PC-9 (cell line): ENCODE data around the gene IGSF21. TPM values are rescaled to one million over a fixed set of nuclear protein-coding genes. Genes with fewer than 3 reads are reported as not detected.

Experiments used
- BruUV-seq: library from RNA; stranded (reverse); fragments of 400-500 nt; replicated peaks from 2 replicates; lab custom pipeline; 2021; lab: Mats Ljungman, UMichigan
- CTCF ChIA-PET: fragments of 300-600 bp; sonication (Branson Sonifier 250); formaldehyde crosslinking; loops from one replicate; lab custom pipeline; 2022; ENCODE audit warnings: antibody characterized with exemption; lab: Charles Lee
- POLR2A ChIA-PET: fragments of 300-600 bp; sonication (Branson Sonifier 250); formaldehyde crosslinking; loops from one replicate; lab custom pipeline; 2022; ENCODE audit warnings: antibody characterized with exemption; ENCODE audit not compliant: unreplicated experiment; lab: Charles Lee
- DNase-seq, 2 experiments: peaks; one replicate each; pipeline versions ENCODE4 v3.0.0 to v3.0.0-alpha.2; 2015 to 2022; ENCODE audit warnings: mixed read lengths in 1 of 2
- H2AFZ ChIP-seq: fragments of 200-600 bp; sonication (generic); 2 replicates; pipeline ENCODE4 v1.8.1; 2017; ENCODE audit warnings: antibody characterized with exemption
- H3F3A ChIP-seq: fragments of 200-600 bp; sonication (generic); 2 replicates; pipeline ENCODE4 v1.8.1; 2017; ENCODE audit warnings: antibody characterized with exemption, mild to moderate bottlenecking, low read depth; ENCODE audit not compliant: insufficient read depth
- H3K27ac ChIP-seq: fragments of 200-600 bp; sonication (generic); 2 replicates; pipeline ENCODE4 v1.6.1; 2016; ENCODE audit warnings: mixed run types
- H3K27me3 ChIP-seq: fragments of 200-600 bp; sonication (generic); 2 replicates; pipeline ENCODE4 v1.6.1; 2016; ENCODE audit warnings: low read depth, mixed run types; ENCODE audit not compliant: insufficient read depth
- H3K36me3 ChIP-seq: fragments of 200-600 bp; sonication (generic); 2 replicates; pipeline ENCODE4 v1.6.1; 2016; ENCODE audit warnings: low read depth, mixed run types
- H3K4me1 ChIP-seq: fragments of 200-600 bp; sonication (generic); replicated peaks from 2 replicates; pipeline ENCODE4 v1.6.1; 2016; ENCODE audit warnings: mixed run types; ENCODE audit not compliant: insufficient read depth
- H3K4me2 ChIP-seq: fragments of 200-600 bp; sonication (generic); 2 replicates; pipeline ENCODE4 v1.6.1; 2017; ENCODE audit warnings: mixed run types
- H3K4me3 ChIP-seq: fragments of 200-600 bp; sonication (generic); 2 replicates; pipeline ENCODE4 v1.6.1; 2016; ENCODE audit warnings: mixed run types
- H3K79me2 ChIP-seq: fragments of 200-600 bp; sonication (generic); 2 replicates; pipeline ENCODE4 v1.6.1; 2017; ENCODE audit warnings: low read depth, mixed run types
- H3K9me2 ChIP-seq: fragments of 200-600 bp; sonication (generic); 2 replicates; pipeline ENCODE4 v1.8.1; 2017; ENCODE audit warnings: mild to moderate bottlenecking; ENCODE audit not compliant: insufficient read depth
- H3K9me3 ChIP-seq: fragments of 200-600 bp; sonication (generic); 2 replicates; pipeline ENCODE4 v1.8.1; 2016; ENCODE audit warnings: low read depth; ENCODE audit not compliant: insufficient read depth
- H4K20me1 ChIP-seq: fragments of 200-600 bp; sonication (generic); 2 replicates; pipeline ENCODE4 v1.8.1; 2017; ENCODE audit not compliant: insufficient read depth
- EZH2 ChIP-seq: fragments of 200-600 bp; sonication (generic); IDR thresholded peaks from 2 replicates; pipeline ENCODE4 v1.8.0; 2017; ENCODE audit warnings: antibody characterized with exemption, low read depth
- intact Hi-C: fragments of 100-400 bp; cut with micrococcal nuclease; formaldehyde crosslinking; loops from one replicate; pipeline ENCODE4 v1.10.0; 2022; ENCODE audit not compliant: unreplicated experiment
- total RNA-seq: library from RNA; stranded (reverse); gene quantifications from 2 replicates; pipeline ENCODE4 v1.2.3, GENCODE V29; 2021
- TF ChIP-seq, protein P1 (sequence below): fragments of 200-600 bp; sonication (generic); conservative IDR thresholded peaks from 2 replicates; pipeline ENCODE4 v1.6.1; 2017; ENCODE audit warnings: mixed run types, antibody characterized with exemption, mild to moderate bottlenecking, moderate library complexity

The IGSF21 gene
- total RNA-seq, 1 experiment from 2014 or later = not detected

DNA sequence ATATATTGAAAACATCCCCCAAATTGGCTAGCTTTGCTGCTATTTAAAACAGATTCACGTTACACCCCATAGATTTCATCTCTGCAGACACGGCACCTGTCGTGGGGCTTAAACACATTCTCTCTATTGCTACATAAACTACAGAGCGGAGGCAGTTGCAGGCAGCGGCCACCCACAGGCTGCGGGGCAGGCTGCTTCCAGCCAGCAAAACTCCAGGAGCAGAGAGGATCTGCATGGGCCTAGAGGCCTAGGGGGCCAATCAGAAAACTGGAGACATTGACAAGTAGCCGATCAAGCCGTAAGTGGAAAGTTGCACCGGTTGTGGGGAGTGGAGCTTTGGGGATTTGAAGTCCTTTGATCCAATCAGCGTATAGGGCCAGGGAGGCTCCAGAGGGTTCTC lies 244.1 kb downstream of the IGSF21 start:
- Histone ChIP-seq H3K4me3 (no peak overlapping the region), H4K20me1 (no peaks in the 10 kb centered on the region), H3F3A (no peaks in the 10 kb centered on the region), H3K79me2 (no peaks in the 10 kb centered on the region), H3K36me3 (no peaks in the 10 kb centered on the region), H3K9me2 (no peaks in the 10 kb centered on the region), H3K4me2 (no peak overlapping the region), H3K27ac (no peak overlapping the region), H2AFZ (no peak overlapping the region), H3K27me3 (peaks cover 54% of the 10 kb centered on the region), H3K9me3 (no peaks in the 10 kb centered on the region), H3K4me1 (no peaks in the 10 kb centered on the region)
- POLR2A ChIA-PET = no interaction called here
- no TSS peak for BruUV-seq
- no peak for DNase-seq
- CTCF ChIA-PET = no interaction called here
- intact Hi-C loops = no loop called here
- TF ChIP-seq EZH2 = no peak
- TF ChIP-seq, protein P1, sequence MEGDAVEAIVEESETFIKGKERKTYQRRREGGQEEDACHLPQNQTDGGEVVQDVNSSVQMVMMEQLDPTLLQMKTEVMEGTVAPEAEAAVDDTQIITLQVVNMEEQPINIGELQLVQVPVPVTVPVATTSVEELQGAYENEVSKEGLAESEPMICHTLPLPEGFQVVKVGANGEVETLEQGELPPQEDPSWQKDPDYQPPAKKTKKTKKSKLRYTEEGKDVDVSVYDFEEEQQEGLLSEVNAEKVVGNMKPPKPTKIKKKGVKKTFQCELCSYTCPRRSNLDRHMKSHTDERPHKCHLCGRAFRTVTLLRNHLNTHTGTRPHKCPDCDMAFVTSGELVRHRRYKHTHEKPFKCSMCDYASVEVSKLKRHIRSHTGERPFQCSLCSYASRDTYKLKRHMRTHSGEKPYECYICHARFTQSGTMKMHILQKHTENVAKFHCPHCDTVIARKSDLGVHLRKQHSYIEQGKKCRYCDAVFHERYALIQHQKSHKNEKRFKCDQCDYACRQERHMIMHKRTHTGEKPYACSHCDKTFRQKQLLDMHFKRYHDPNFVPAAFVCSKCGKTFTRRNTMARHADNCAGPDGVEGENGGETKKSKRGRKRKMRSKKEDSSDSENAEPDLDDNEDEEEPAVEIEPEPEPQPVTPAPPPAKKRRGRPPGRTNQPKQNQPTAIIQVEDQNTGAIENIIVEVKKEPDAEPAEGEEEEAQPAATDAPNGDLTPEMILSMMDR = no peak

DNA sequence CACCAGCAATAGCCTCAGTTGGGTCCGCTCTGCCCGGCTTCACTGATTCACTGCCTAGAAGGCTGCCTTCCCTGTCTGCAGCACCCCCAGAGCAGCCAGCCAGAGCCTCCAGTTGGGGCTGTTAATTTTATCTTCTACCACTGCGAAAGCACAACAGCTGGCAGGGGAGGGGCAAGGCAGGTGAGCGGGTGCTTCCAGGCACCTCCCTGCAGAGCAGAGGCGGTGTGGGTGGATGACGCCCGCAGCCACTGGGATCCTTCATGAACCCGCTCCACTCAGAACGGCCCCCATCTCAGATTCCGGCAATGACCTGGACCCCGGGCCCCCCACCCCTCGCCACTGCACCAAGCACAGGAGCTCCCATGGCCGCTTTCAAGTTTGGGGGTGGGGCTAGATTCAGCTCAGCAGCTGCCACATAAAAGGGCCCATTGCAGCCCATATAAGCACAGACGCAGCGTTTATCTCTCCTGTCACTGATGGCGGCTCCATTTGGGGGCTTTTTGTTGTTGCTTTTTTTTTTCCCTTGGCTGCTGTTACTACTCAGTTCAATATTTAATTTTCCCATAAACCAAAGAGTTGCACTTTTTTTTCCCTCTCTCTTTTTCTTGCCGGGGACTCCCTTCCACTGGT lies 245.2 kb downstream of the IGSF21 start:
- H2AFZ ChIP-seq = no peak overlapping the region
- H4K20me1 ChIP-seq = no peaks in the 10 kb centered on the region
- no peak for DNase-seq
- no peaks in the 10 kb centered on the region for H3K9me2 ChIP-seq
- CTCF ChIA-PET = no interaction called here
- no peak overlapping the region for H3K4me3 ChIP-seq
- no peaks in the 10 kb centered on the region for H3K4me1 ChIP-seq
- H3K4me2 ChIP-seq = no peak overlapping the region
- no peaks in the 10 kb centered on the region for H3F3A ChIP-seq
- no peaks in the 10 kb centered on the region for H3K36me3 ChIP-seq
- no peak overlapping the region for H3K27ac ChIP-seq
- H3K79me2 ChIP-seq = no peaks in the 10 kb centered on the region
- no TSS peak for BruUV-seq
- no peak for TF ChIP-seq EZH2
- TF ChIP-seq, protein P1 = no peak
- peaks cover 58% of the 10 kb centered on the region for H3K27me3 ChIP-seq
- intact Hi-C loops = no loop called here
- no peaks in the 10 kb centered on the region for H3K9me3 ChIP-seq
- POLR2A ChIA-PET = no interaction called here

DNA sequence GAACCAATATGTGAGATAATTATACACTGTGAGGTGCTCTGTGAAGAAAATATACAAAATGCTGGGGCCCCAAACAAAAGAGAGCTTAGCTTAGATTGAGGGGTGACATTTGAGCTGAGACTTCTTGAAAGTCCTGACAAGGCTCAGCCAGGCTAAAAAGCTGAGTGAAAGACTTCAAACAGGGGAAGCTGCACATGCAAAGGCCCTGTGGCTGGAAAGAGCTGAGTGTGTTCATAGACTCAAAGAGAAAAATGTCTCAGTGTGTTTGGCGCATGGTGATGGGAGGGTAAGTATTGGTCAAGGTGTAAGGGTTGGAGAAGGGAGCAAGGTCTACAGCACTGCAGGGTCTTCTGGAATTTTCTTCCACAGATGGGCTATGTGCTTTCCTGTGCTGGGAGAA lies 245.9 kb downstream of the IGSF21 start:
- DNase-seq = no peak
- H3K9me2 ChIP-seq = no peaks in the 10 kb centered on the region
- no peaks in the 10 kb centered on the region for H3K9me3 ChIP-seq
- H3K4me2 ChIP-seq = no peak overlapping the region
- no peak overlapping the region for H2AFZ ChIP-seq
- peaks cover 63% of the 10 kb centered on the region for H3K27me3 ChIP-seq
- ChIA-PET CTCF (no interaction called here), POLR2A (no interaction called here)
- BruUV-seq = no TSS peak
- TF ChIP-seq, protein P1 = no peak
- no peak for TF ChIP-seq EZH2
- H3K79me2 ChIP-seq = no peaks in the 10 kb centered on the region
- intact Hi-C loops = no loop called here
- H3F3A ChIP-seq = no peaks in the 10 kb centered on the region
- no peak overlapping the region for H3K27ac ChIP-seq
- no peaks in the 10 kb centered on the region for H3K4me1 ChIP-seq
- no peaks in the 10 kb centered on the region for H4K20me1 ChIP-seq
- H3K36me3 ChIP-seq = no peaks in the 10 kb centered on the region
- no peak overlapping the region for H3K4me3 ChIP-seq
